ENCODE measurements around the gene PTPN23.
A peak's percentile ranks its signal among the peaks of the same experiment; 100 is the strongest.

Gene PTPN23

DNA sequence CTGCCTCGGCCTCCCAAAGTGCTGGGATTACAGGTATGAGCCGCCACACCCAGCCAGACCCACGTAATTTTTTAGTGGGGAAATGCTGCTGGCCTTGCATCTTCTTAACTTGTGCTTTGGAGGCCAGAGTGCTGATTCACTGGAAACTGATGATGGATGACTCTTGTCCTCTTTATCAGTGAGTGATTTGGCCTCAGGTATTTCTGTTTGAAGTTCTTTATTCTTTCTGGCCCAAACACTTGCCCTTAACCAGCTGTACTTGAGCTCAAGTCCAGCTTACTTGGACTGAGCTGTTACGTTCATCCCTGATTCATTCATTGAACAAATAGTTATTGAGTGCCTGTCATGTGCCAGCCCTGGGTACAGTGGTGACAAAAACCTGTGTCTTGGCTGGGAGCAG lies 4.2 kb downstream of the PTPN23 start:
- Mint-ChIP-seq H3K36me3 (ENCODE audit: low read depth) (peaks cover 31% of the 10 kb centered on the region), H3K27me3 (no peaks in the 10 kb centered on the region), H3K9me3 (no peaks in the 10 kb centered on the region), H3K4me1 (ENCODE audit: low read depth) (peaks cover 59% of the 10 kb centered on the region), H3K4me3 (no peak overlapping the region), H3K27ac (no peak overlapping the region)

DNA sequence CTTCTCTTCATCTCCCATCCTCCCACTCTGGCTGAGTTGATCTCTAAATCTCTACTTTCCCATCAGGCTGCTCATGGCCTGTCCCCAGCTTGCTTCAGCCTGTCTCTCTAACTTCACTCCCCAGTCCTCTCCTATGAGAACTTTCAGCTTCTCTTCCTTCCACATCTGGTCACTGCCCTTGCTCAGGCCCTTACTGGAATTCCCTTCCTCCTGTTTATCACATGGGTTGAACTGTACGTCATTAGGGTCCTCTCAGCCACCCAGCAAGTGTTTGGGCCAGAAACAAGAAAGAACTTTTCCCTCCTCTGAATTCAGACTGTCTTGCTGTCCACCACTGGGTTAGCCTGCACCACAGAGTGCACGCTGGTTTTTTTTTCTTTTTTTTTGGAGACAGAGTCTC lies 5.0 kb downstream of the PTPN23 start:
- Mint-ChIP-seq H3K36me3 (ENCODE audit: low read depth) (peaks cover 28% of the 10 kb centered on the region), H3K27ac (peak overlapping the region; percentile 28), H3K9me3 (no peaks in the 10 kb centered on the region), H3K4me1 (ENCODE audit: low read depth) (peaks cover 59% of the 10 kb centered on the region), H3K27me3 (no peaks in the 10 kb centered on the region), H3K4me3 (no peak overlapping the region)

DNA sequence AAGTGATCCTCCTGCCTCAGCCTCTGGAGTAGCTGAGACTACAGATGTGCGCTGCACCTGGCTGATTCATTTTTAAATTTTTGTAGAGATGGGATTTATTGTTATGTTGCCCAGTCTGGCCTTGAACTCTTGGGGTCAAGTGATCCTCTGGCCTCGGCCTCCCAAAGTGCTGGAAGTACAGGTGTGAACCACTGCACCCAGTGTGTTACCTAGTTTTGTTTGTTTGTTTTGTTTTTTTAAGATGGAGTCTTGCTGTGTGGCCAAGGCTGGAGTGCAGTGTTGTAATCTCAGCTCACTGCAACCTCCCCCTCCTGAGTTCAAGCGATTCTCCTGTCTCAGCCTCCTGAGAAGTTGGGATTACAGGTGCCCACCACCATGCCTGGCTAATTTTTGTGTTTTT lies 12.1 kb downstream of the PTPN23 start:
- H3K4me1 Mint-ChIP-seq (ENCODE audit: low read depth): peaks cover 18% of the 10 kb centered on the region
- H3K27ac Mint-ChIP-seq: no peak overlapping the region
- peaks cover 19% of the 10 kb centered on the region for H3K36me3 Mint-ChIP-seq (ENCODE audit: low read depth)
- H3K4me3 Mint-ChIP-seq: no peak overlapping the region
- H3K27me3 Mint-ChIP-seq: no peaks in the 10 kb centered on the region
- H3K9me3 Mint-ChIP-seq: no peaks in the 10 kb centered on the region

DNA sequence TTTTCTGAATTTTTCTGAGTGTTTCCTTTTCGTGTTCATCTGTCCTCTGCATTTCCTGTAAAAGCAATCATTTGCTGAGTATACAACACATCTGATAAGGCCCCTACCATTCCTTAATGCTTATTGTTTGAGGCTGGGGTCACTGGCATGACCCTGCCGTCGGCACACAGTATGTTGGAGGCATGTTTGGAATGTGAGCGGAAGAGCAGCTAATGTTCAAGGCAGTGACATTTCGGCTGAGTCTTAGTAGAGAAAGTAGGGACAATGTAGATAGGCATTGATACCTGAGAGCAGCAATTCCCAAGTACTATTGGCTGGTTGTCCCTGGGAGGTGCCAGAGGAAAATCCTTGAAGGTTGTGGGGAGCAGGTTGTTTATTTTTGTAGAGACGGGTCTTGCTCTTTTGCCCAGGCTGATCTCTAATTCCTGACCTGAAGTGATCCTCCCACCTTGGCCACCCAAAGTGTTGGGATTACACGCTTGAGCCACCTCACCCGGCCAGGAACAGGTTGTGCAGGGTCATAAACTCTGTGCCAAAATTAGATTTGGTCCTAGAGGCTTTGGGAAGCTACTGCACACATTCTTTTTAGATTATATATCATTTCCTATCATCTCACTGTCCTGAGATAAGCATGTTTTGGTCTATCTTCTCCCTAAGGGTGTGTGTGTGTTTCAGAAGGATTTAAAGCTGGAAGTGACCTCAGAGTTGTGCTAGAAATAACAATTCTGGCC lies 13.5 kb downstream of the PTPN23 start:
- Mint-ChIP-seq H3K4me1 (ENCODE audit: low read depth) (peaks cover 18% of the 10 kb centered on the region), H3K27ac (peak overlapping the region; percentile 60), H3K9me3 (no peaks in the 10 kb centered on the region), H3K4me3 (no peak overlapping the region), H3K36me3 (ENCODE audit: low read depth) (peaks cover 17% of the 10 kb centered on the region), H3K27me3 (no peaks in the 10 kb centered on the region)

DNA sequence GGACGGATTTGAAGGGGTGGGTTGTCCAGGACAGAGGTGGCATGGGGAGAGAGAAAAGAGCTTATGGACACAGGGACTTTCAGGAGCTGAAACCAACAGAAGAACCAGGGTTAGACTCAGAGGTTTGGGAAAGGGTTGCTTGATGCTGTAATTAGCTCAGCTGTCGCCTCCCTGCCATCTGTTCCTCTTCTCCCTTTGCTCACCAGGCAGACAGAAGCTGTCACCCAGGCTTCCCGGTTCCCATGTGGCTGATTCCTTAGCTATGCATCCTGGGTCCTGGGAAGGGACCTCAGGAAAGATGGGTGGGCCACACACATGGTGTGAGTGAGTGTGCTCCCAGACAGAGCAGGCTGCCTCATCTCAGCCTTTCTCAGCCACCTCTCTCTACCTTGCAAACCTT lies 14.1 kb downstream of the PTPN23 start:
- Mint-ChIP-seq H3K27ac (no peak overlapping the region), H3K27me3 (no peaks in the 10 kb centered on the region), H3K36me3 (ENCODE audit: low read depth) (peaks cover 17% of the 10 kb centered on the region), H3K9me3 (no peaks in the 10 kb centered on the region), H3K4me3 (no peak overlapping the region), H3K4me1 (ENCODE audit: low read depth) (peaks cover 18% of the 10 kb centered on the region)

DNA sequence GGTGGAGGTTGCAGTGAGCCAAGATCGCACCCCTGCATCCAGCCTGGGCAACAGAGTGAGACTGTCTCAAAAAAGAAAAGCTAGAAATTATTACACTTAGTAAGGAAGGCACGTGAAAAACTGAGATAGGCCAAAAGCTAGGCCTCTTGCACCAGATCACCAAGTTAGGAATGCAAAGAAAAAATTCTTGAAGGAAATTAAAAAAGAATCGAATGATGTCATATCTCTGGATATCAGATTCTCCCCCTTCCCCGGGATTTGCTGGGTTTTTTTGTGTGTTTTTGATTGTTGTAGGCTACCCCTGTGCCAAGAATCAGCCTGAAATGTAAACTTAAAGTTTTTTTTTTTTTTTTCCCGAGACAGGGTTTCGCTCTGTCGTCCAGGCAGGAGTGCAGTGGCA lies 17.4 kb downstream of the PTPN23 start:
- no peak overlapping the region for H3K27ac Mint-ChIP-seq
- peaks cover 14% of the 10 kb centered on the region for H3K36me3 Mint-ChIP-seq (ENCODE audit: low read depth)
- no peak overlapping the region for H3K4me3 Mint-ChIP-seq
- H3K9me3 Mint-ChIP-seq: no peaks in the 10 kb centered on the region
- peaks cover 8% of the 10 kb centered on the region for H3K4me1 Mint-ChIP-seq (ENCODE audit: low read depth)
- H3K27me3 Mint-ChIP-seq: no peaks in the 10 kb centered on the region

DNA sequence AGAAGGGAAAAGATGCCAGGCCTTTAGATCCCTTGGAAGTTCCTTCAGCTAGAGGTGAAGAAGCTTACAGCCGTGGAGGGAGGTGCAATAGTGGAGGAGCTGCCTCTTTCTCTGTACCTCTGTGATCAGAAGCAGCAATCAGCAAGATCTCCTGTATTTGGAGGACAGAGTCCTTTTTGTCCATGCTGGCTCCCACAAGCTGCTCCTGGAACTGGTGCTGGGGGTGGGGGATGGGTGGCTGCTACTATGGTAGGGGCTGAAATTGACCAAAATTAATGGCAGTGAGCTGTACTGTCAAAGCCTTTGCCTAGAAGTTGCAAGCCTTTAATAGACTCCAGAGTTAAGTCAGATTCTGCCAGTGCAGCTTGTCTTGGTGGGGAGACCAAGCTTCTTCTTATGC lies 18.2 kb downstream of the PTPN23 start:
- peaks cover 13% of the 10 kb centered on the region for H3K36me3 Mint-ChIP-seq (ENCODE audit: low read depth)
- H3K4me1 Mint-ChIP-seq (ENCODE audit: low read depth): peaks cover 7% of the 10 kb centered on the region
- H3K4me3 Mint-ChIP-seq: no peak overlapping the region
- peak overlapping the region; percentile 10 for H3K27ac Mint-ChIP-seq
- H3K27me3 Mint-ChIP-seq: no peaks in the 10 kb centered on the region
- no peaks in the 10 kb centered on the region for H3K9me3 Mint-ChIP-seq

DNA sequence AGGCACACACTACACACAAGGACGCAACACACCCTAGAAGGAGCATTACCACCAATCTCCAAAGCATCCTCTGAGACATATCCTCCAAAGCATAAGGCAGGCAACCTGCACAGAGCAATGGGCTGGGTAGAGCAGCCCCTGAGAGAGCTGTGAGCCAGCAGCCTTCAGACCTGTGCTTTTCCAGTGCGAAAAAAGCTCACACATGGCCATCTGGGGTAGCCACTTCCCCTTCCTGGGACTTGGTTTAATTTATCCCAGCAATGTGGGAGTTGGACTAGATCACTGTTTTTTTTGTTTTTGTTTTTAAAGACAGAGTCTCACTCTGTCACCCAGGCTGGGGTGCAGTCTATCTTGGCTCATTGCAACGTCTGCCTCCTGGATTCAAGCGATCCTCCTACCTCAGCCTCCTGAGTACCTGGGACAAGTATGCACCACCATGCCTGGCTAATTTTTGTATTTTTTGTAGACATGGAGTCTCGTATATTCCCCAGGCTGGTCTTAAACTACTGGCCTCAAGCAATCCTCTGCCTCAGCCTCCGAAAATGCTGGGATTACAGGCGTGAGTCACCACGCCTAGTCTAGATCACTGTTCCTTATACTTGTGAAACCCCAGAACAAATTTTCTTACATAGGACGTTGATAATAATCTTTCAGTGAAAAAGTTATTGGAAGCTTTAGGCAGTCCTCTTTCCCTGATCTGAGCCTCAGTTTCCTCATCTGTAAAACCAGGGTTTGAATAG lies 18.9 kb downstream of the PTPN23 start:
- Mint-ChIP-seq H3K4me3 (no peak overlapping the region), H3K27me3 (no peaks in the 10 kb centered on the region), H3K9me3 (no peaks in the 10 kb centered on the region), H3K4me1 (ENCODE audit: low read depth) (peaks cover 5% of the 10 kb centered on the region), H3K36me3 (ENCODE audit: low read depth) (peaks cover 11% of the 10 kb centered on the region), H3K27ac (peak overlapping the region; percentile 10)

DNA sequence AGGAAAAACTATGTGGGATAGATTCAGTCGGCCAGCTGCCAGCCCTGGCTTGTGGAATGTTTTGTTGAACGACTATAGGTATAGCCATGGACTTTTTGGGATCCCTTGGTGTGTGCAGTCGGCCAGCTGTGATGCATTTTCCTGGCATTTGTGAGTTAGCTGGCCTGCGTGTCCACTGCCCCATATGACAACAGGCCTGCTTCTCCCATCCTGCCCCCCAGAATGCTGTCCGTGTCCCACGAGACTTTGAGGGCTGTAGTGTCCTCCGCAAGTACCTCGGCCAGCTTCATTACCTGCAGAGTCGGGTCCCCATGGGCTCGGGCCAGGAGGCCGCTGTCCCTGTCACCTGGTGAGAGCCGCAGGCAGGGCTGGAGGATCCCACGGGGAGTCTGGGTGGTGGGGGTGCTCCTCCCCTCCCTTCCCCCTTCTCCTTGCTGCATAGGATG lies 23.6 kb downstream of the PTPN23 start:
- no peak overlapping the region for H3K27ac Mint-ChIP-seq

DNA sequence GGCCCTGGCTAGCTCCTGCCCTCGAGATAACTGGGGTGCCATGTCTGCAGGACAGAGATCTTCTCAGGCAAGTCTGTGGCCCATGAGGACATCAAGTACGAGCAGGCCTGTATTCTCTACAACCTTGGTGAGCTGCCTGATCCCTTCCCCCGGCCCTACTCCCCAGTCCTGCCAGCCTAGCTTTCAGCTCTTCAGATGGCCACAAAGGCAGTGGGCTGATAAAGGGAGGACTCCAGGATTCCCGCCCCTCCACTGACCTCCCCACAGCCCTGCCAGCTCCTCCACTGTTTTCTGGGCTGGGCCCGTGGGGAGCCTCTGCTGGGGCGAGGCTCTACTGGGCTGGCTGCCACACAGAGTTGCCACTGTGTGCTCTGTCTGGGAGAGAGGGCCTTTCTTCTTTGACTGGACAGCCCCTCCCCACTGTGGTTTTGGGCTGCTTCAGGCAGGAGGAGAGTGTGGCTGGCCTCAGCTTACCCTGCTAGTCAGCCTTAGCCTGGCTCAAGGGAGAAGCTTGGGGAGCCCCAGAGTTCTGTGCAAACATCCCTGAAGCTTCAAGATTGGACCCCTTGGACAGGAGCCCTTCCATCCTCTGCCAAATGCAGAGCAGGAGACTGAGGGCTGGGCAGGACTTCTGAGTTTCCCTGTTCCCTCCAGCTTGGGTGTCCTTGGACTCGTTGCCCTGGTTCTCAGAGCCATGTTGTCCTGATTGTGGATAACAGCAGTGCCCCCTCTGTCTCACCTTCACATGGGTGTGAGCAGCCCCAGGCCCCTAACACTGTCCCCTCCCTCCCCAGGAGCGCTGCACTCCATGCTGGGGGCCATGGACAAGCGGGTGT lies 24.4 kb downstream of the PTPN23 start:
- Mint-ChIP-seq H3K9me3 (no peaks in the 10 kb centered on the region), H3K4me3 (no peak overlapping the region), H3K4me1 (ENCODE audit: low read depth) (no peaks in the 10 kb centered on the region), H3K27me3 (no peaks in the 10 kb centered on the region), H3K36me3 (ENCODE audit: low read depth) (peaks cover 16% of the 10 kb centered on the region), H3K27ac (no peak overlapping the region)

More for the DNA sequence above, 23.6 kb downstream of the PTPN23 start:
- H3K9me3 Mint-ChIP-seq: no peaks in the 10 kb centered on the region
- H3K4me3 Mint-ChIP-seq: no peak overlapping the region
- no peaks in the 10 kb centered on the region for H3K4me1 Mint-ChIP-seq (ENCODE audit: low read depth)
- no peaks in the 10 kb centered on the region for H3K27me3 Mint-ChIP-seq
- peaks cover 16% of the 10 kb centered on the region for H3K36me3 Mint-ChIP-seq (ENCODE audit: low read depth)

DNA sequence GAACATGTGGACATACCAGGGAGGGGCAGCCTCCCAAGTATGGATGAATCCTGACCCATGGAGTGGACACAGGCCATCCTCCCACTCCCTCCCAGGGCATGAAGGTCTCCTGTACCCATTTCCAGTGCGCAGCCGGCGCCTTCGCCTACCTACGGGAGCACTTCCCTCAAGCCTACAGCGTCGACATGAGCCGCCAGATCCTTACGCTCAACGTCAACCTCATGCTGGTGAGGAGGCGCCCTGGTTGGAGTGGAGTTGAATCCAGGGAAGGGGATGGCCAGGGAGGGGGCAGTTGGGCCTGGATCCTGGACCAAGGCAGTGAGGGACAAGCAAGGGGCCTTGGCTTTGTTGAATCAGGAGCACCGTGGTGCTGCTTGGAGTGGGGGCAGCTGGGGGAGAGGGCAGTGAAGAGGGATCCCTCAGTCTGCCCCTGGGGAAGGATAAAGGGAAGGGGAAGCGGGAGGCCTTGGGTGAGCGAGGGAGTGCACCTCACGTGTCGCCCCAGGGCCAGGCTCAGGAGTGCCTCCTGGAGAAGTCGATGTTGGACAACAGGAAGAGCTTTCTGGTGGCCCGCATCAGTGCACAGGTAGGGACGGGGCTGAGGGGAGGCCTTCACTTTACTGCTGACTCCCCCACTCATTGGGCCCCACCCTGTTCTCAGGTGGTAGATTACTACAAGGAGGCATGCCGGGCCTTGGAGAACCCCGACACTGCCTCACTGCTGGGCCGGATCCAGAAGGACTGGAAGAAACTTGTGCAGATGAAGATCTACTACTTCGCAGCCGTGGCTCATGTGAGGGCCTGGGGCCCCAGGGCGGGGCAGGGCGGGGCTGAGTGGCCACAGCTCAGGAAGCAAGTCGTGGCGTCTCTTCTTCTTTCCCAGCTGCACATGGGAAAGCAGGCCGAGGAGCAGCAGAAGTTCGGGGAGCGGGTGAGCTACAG lies 25.3 kb downstream of the PTPN23 start:
- Mint-ChIP-seq H3K4me1 (ENCODE audit: low read depth) (no peaks in the 10 kb centered on the region), H3K9me3 (no peaks in the 10 kb centered on the region), H3K27ac (no peak overlapping the region), H3K4me3 (no peak overlapping the region), H3K36me3 (ENCODE audit: low read depth) (peaks cover 16% of the 10 kb centered on the region), H3K27me3 (no peaks in the 10 kb centered on the region)

DNA sequence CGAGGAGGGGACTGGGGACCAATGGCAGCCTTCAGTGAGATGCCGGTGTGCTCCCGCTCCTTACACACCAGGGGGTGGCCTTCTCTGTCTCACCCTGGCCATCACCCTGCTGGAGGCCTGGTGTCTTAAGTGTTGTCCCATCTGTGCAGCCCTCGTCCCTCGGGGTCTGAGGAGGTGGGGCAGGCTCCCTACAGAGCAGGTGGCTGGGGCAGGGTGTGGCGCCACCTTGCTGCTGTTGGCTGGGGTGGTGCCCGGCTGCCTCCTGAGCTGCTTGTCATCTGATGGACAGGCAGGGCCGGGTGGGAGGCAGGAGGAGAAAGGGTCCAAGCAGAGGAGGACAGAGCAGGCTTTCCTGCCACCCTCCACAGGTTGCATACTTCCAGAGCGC lies 25.9 kb downstream of the PTPN23 start:
- Mint-ChIP-seq H3K4me3 (no peak overlapping the region), H3K27ac (no peak overlapping the region), H3K36me3 (ENCODE audit: low read depth) (peaks cover 20% of the 10 kb centered on the region)

DNA sequence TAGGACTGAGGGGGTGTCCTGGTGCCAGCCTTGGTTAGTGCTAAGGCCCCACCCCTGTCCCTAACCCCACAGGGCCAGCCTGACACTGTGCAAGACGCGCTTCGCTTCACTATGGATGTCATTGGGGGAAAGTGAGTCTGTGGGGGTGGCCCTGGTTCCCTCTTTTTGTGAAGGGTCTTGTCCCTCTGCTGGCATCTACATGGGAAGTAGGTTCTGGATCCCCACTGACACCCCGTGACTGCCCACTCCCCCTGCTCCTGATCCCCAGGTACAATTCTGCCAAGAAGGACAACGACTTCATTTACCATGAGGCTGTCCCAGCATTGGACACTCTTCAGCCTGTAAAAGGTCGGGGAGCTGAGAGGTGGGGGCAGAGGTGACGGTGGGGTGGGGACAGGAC lies 26.4 kb downstream of the PTPN23 start:
- Mint-ChIP-seq H3K27me3 (no peaks in the 10 kb centered on the region), H3K9me3 (no peaks in the 10 kb centered on the region), H3K36me3 (ENCODE audit: low read depth) (peaks cover 20% of the 10 kb centered on the region), H3K4me3 (no peak overlapping the region), H3K4me1 (ENCODE audit: low read depth) (no peaks in the 10 kb centered on the region), H3K27ac (no peak overlapping the region)

More for the DNA sequence above, 25.9 kb downstream of the PTPN23 start:
- Mint-ChIP-seq H3K4me1 (ENCODE audit: low read depth) (no peaks in the 10 kb centered on the region), H3K9me3 (no peaks in the 10 kb centered on the region), H3K27me3 (no peaks in the 10 kb centered on the region)
